ENCODE data around the gene KDELR1.

DNA sequence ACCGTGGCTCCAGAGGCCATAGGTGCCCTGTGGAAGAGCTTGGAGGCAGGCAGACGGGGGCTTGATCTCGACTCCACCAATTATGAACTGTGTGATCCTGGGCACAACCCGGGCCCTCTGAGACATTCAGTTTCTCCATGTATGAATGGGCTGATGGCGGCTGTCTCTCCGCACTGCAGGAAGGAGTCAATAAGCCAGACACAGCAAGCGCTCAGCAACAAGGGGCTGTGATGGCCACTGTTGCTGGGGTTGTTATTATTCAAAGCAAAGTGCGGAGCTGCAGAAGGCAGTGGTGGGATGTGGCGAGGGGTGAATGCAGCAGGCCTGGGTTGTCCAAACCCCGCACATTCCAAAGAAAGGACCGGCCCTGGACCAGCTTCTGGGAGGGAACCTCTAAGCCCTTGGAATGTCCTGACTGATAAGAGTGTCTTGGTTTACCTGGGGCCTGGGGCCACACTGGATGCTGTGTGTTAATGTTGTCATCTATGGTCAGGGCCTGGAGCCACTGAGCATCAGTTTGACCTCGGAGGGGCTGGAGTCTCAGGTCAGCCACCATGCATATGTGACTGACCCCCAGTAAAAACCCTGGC lies 35.9 kb downstream of the KDELR1 start:
- TF ChIP-seq CTCF (IDR thresholded peaks at IDR 0.05) (no peak), POLR2AphosphoS5 (IDR thresholded peaks at IDR 0.05; ENCODE audit: low read depth, low read length) (no peak)

Data from Panc1 (cell line).